T1000 (cell line): ENCODE data around the gene TMEM94.

Experiments
- DNase-seq: peaks from one replicate; lab custom pipeline; 2025; ENCODE audit warnings: mixed read lengths; lab: John Stamatoyannopoulos, UW

Gene TMEM94

GRCh38 chr17:75496005-75496404 is 39.6 kb downstream of the TMEM94 start:
- DNase-seq = no peak

GRCh38 chr17:75498039-75498725 is 41.7 kb downstream of the TMEM94 start:
- no peak for DNase-seq

DNA sequence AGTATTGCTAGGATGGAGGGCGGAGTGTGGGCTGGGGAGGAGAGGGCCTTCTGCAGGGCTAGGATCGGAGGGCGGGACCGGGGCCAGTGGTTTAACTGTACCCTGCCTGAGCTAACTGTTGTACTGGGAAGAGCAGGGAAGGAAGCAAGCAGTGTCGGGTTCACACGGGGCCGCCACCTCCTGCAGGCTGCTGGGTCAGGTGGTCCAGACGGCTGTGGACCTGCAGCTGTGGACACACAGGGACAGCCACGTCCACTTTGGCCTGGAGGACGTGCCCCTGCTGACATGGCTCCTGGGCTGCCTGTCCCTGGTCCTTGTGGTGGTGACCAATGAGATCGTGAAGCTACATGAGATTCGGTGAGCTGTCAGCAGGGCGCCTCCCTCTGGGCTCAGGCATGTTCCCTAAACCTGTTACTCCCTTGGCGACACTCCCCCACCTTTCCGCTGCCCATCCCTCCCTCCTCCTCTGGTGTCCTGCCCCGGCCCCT is 42.3 kb downstream of the TMEM94 start:
- no peak for DNase-seq

GRCh38 chr17:75499313-75500022 is 43.0 kb downstream of the TMEM94 start:
- no peak for DNase-seq

- DNase-seq = no peak
Measured at GRCh38 chr17:75500419-75501216, 44.2 kb downstream of the TMEM94 start.

GRCh38 chr17:75501378-75502071 is 45.1 kb downstream of the TMEM94 start:
- DNase-seq = no peak

- DNase-seq = no peak
Measured at GRCh38 chr17:75502072-75502720, 45.8 kb downstream of the TMEM94 start.

DNA sequence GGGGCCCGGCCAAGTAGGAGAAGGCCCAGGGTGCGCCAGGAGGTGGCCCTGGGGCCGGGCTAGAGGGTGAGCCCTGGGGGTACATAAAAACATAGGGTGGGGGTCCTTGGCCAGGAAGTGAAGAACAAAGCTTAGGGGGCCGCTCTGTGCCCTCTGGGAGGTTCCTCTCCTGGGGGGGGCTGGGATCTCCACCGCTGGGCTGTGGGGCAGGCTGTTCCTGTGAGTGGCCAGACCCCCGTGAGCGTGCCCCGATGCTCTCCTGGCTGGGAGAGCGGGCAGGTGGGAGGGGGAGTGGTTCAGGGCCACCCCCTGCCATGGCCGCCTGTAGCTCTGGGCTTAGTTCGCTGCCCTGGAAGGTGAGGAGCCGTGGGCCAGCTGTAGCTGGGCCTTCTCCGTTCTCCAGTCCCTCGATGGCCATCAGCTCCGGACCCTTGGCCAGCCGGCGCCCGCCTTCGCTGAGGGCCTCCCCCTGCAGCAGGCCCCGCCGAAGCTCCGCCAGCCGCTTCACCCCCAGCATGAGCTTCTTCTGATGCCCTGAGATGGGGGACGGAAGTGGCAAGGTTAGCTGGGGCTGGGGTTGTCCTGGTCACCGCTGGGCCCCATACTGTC is 46.4 kb downstream of the TMEM94 start:
- DNase-seq = no peak

DNA sequence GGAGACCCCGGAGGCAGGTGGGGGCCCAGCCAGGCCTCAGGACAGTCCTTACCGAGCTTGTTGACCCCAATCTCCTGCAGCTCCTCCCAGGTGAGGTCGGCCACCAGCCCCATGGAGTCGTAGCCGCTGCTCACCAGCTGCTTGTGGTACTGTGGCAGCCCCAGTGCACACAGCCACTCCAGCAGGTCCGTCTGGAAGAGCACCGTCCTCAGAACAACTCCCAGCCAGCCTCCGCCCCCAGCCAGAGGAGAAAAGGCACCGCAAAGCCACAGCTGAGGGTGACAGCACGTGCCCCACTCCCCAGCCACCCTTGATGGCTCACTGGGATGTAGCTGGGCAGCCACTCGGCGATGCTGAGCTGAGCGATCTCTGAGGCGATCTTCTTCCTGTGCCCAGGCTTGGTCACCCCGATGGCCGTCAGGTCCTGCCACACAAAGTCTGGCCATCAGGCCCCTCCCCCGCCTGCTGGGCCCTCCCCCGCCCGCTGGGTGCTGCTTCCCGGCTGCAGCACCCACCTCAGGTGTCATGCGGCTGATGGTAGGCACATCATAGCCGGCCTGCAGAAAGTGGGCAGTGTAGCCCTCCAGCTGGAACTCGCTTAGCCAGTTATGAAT is 47.0 kb downstream of the TMEM94 start:
- no peak for DNase-seq

GRCh38 chr17:75503976-75504346 is 47.5 kb downstream of the TMEM94 start:
- DNase-seq = no peak

- no peak for DNase-seq
Measured at GRCh38 chr17:75504347-75505151, 48.1 kb downstream of the TMEM94 start.

DNA sequence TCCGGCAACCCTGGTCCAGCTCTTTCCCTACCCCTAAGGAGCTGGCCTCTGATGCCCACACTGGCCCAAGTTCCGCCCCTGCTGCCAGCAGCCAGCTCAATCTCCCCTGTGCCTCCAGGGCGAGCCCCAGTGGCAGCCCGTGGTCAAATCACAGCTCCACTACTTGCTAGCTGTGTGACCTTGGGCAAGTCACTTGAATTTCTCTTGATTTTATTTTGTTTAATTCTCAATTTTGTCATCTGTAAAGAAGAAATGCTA is 48.6 kb downstream of the TMEM94 start:
- DNase-seq = no peak

DNA sequence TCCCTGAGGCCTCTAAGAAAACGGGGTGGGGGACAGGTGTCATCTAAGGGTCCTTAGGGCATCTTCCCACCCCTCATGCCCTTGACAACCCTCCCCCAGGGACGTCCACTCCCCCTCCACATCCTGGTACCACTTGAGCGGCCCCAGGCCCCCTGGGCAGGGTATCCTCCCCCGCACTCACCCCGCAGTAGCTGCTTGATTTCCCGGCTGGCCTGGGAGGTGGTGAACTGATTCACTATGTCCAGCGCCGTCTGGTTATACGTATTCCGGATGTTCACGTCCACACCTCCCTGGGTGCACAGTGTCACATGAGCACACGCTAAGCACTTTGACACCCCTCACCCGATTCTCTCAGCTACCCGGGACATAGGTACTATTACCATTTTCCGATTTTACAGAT is 49.2 kb downstream of the TMEM94 start:
- no peak for DNase-seq

DNA sequence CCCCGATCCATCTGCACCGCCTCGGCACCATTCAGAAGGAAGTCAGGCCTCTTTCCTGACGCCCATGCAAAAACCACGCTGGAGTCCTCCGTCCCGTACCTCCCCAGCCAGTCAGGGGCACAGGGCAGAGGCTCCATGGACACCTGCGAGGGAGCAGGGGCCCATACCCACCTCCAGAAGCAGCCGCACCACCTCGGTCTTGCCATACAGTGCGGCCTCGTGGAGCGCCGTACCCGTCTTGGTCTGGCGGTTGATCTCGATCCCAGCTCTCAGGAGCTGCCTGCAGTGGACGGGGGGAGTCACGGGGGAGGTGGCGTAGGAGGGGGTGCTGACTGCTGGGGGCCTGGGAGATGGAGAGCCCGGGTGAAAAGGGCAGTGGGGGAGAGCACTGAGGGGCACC is 49.7 kb downstream of the TMEM94 start:
- DNase-seq = no peak

DNA sequence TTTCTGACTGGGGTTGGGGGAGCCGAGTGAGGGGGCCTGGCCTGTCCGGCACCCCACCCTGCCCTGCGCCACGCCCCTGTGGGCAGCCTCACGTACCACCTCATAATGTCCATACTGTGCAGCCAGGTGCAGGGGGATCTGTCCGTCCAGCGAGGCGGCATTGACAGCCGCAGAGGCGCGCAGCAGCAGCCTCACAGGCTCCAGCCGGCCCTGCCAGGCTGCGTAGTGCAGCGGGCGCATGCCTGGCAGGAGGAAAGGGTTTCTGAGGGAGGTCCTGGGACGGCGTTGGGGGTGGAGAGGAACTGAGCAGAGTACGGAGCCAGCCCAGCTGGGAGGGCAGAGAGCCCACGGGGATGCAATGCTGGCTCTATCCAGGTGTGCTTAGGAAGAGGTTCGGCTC is 50.5 kb downstream of the TMEM94 start:
- no peak for DNase-seq

- DNase-seq = no peak
Measured at GRCh38 chr17:75507733-75508719, 51.6 kb downstream of the TMEM94 start.

GRCh38 chr17:75508931-75509361 is 52.5 kb downstream of the TMEM94 start:
- no peak for DNase-seq

- DNase-seq = no peak
Measured at GRCh38 chr17:75509528-75510258, 53.3 kb downstream of the TMEM94 start.
